NK-92 treated with Interleukin-12 subunit alpha and Interleukin-12 subunit beta, amount 100 ng/mL, for 24 hours (cell line): Measurements from ENCODE around the gene KNTC1.
"Not testable (repeated sequence)": the region's sequence is repeated elsewhere in the genome, so short reads cannot be mapped to it uniquely, and the experiment has no call there.

ENCODE experiments used
- DNase-seq: peaks from one replicate; lab custom pipeline; 2025; lab: John Stamatoyannopoulos, UW

KNTC1 gene

GRCh38 chr12:122508163-122508562, 18.9 kb upstream of the KNTC1 start:
- DNase-seq: no peak

- DNase-seq: not testable (repeated sequence)
Observed at GRCh38 chr12:122513028-122513427, 14.0 kb upstream of the KNTC1 start.

- no peak for DNase-seq
Observed at GRCh38 chr12:122513660-122514059, 13.4 kb upstream of the KNTC1 start.

- DNase-seq: no peak
Observed at GRCh38 chr12:122515275-122515674, 11.8 kb upstream of the KNTC1 start.

GRCh38 chr12:122516544-122517361, 10.3 kb upstream of the KNTC1 start:
- no peak for DNase-seq

- DNase-seq: no peak
Observed at GRCh38 chr12:122517877-122518276, 9.2 kb upstream of the KNTC1 start.

- no peak for DNase-seq
Observed at GRCh38 chr12:122518908-122519307, 8.1 kb upstream of the KNTC1 start.

GRCh38 chr12:122519418-122519817, 7.6 kb upstream of the KNTC1 start:
- DNase-seq: no peak

GRCh38 chr12:122520676-122521075, 6.4 kb upstream of the KNTC1 start:
- DNase-seq: no peak

GRCh38 chr12:122523280-122523679, 3.8 kb upstream of the KNTC1 start:
- DNase-seq: no peak

- DNase-seq: no peak
Observed at GRCh38 chr12:122523846-122524718, 3.0 kb upstream of the KNTC1 start.

- DNase-seq: no peak
Observed at GRCh38 chr12:122527478-122527944, 462 bp downstream of the KNTC1 start.

- no peak for DNase-seq
Observed at GRCh38 chr12:122528582-122528981, 1.5 kb downstream of the KNTC1 start.

GRCh38 chr12:122528992-122529391, 1.9 kb downstream of the KNTC1 start:
- no peak for DNase-seq

- no peak for DNase-seq
Observed at GRCh38 chr12:122533856-122534255, 6.8 kb downstream of the KNTC1 start.

GRCh38 chr12:122537021-122537420, 10.0 kb downstream of the KNTC1 start:
- no peak for DNase-seq

GRCh38 chr12:122538496-122538895, 11.4 kb downstream of the KNTC1 start:
- DNase-seq: no peak

GRCh38 chr12:122544537-122544936, 17.5 kb downstream of the KNTC1 start:
- DNase-seq: no peak

- no peak for DNase-seq
Observed at GRCh38 chr12:122545855-122546254, 18.8 kb downstream of the KNTC1 start.

- no peak for DNase-seq
Observed at GRCh38 chr12:122547330-122547729, 20.3 kb downstream of the KNTC1 start.

GRCh38 chr12:122558745-122559641, 31.9 kb downstream of the KNTC1 start:
- DNase-seq: no peak

GRCh38 chr12:122560138-122560537, 33.1 kb downstream of the KNTC1 start:
- DNase-seq: no peak
